CD8-positive, alpha-beta memory T cell (primary cell): ENCODE results near the gene MAP3K4. TPM values are rescaled to one million over a fixed set of nuclear protein-coding genes. Genes with fewer than 3 reads are reported as not detected.
"Not testable (repeated sequence)": the region's sequence is repeated elsewhere in the genome, so short reads cannot be mapped to it uniquely, and the experiment has no call there.

Experiments used
- CTCF ChIA-PET: fragments of 350-600 bp; sonication (Branson Sonifier 250); formaldehyde crosslinking; loops from one replicate; lab custom pipeline; 2021; ENCODE audit warnings: antibody characterized with exemption; lab: Charles Lee
- POLR2A ChIA-PET: fragments of 350-600 bp; sonication (Branson Sonifier 250); formaldehyde crosslinking; loops from one replicate; lab custom pipeline; 2021; ENCODE audit warnings: antibody characterized with exemption; lab: Charles Lee
- DNase-seq, 5 donors: peaks; one replicate each; pipeline versions ENCODE4 v3.0.0 to v3.0.0-alpha.2; 2020 to 2022; ENCODE audit warnings: mixed read lengths in 1 of 5
- H3K27ac ChIP-seq: one replicate; pipeline ENCODE4 v1.7.0; 2013; ENCODE audit warnings: low read depth, mild to moderate bottlenecking, low read length, moderate library complexity
- H3K27me3 ChIP-seq: 2 replicates; pipeline ENCODE4 v1.7.0; 2013; ENCODE audit warnings: low read length, mild to moderate bottlenecking; ENCODE audit not compliant: insufficient read depth, poor library complexity, severe bottlenecking
- H3K36me3 ChIP-seq: 2 replicates; pipeline ENCODE4 v1.7.0; 2013; ENCODE audit warnings: mild to moderate bottlenecking, low read length, moderate library complexity; ENCODE audit not compliant: insufficient read depth
- H3K4me1 ChIP-seq: 2 replicates; pipeline ENCODE4 v1.7.0; 2013; ENCODE audit warnings: mild to moderate bottlenecking, low read length, moderate library complexity; ENCODE audit not compliant: insufficient read depth
- H3K4me3 ChIP-seq: 2 replicates; pipeline ENCODE4 v1.7.0; 2013; ENCODE audit warnings: mild to moderate bottlenecking, low read length
- H3K9me3 ChIP-seq: 2 replicates; pipeline ENCODE4 v1.7.0; 2013; ENCODE audit warnings: mild to moderate bottlenecking, low read length
- H3K27ac Mint-ChIP-seq, 8 donors: one replicate each; pipeline ENCODE4 v1.8.0; 2020 to 2021; ENCODE audit warnings: mixed read lengths in 8 of 8, mild to moderate bottlenecking in 6 of 8, inconsistent platforms in 3 of 8, moderate library complexity in 3 of 8
- H3K27me3 Mint-ChIP-seq, 2 donors: one replicate each; pipeline ENCODE4 v1.8.0; 2020 to 2021; ENCODE audit warnings: mixed read lengths in 2 of 2, mild to moderate bottlenecking in 1 of 2, moderate library complexity in 1 of 2
- H3K36me3 Mint-ChIP-seq, 3 donors: one replicate each; pipeline ENCODE4 v1.8.0; 2020 to 2021; ENCODE audit warnings: mixed read lengths in 3 of 3, inconsistent platforms in 1 of 3, mild to moderate bottlenecking in 1 of 3
- H3K4me1 Mint-ChIP-seq, 3 donors: one replicate each; pipeline ENCODE4 v1.8.0; 2020 to 2021; ENCODE audit warnings: mixed read lengths in 3 of 3, inconsistent platforms in 1 of 3, mild to moderate bottlenecking in 1 of 3
- H3K4me3 Mint-ChIP-seq, 7 donors: one replicate each; pipeline ENCODE4 v1.8.0; 2020 to 2021; ENCODE audit warnings: mixed read lengths in 7 of 7, mild to moderate bottlenecking in 6 of 7, moderate library complexity in 4 of 7, inconsistent platforms in 2 of 7
- H3K9me3 Mint-ChIP-seq, 5 donors: one replicate each; pipeline ENCODE4 v1.8.0; 2020 to 2022; ENCODE audit warnings: mixed read lengths in 5 of 5, mild to moderate bottlenecking in 3 of 5, moderate library complexity in 2 of 5, inconsistent platforms in 1 of 5
- polyA plus RNA-seq: library from polyadenylated mRNA; unstranded; fragments of 300-500 nt; fragmentation: Illumina TruSeq; gene quantifications from one replicate; pipeline ENCODE4 v1.2.3, GENCODE V29; 2021
- total RNA-seq, 2 experiments: library from RNA; stranded (reverse); gene quantifications; one replicate each; pipeline ENCODE4 v1.2.3, GENCODE V29; 2021

Gene MAP3K4
- total and polyA plus RNA-seq, 3 experiments from 2014 or later = 13.0 to 46.2 (median 43.5) TPM

DNA sequence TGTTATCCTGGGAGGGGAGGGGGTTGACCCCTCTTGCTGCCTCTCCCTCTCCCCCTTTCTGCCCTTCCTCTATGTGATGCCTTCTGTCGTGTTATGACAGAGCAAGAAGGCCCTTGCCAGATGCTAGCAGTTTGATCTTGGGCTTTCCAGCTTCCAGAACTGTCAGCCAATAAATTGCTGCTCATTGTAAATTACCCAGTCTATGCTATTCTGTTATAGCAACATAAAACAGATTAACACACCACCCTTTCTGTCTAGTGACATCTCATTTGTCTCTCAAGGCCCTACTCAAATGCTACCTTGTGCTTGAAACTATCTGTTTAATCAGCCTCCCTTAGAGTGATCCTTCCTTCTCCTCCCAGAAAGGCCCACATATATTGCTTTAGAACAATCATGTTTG lies 16.4 kb upstream of the MAP3K4 start:
- H3K4me3 Mint-ChIP-seq = no peak overlapping the region
- DNase-seq = no peak
- no peak overlapping the region for H3K4me3 ChIP-seq
- H3K9me3 Mint-ChIP-seq = no peaks in the 10 kb centered on the region
- H3K9me3 ChIP-seq = no peaks in the 10 kb centered on the region
- no peaks in the 10 kb centered on the region for H3K36me3 ChIP-seq
- no peaks in the 10 kb centered on the region for H3K4me1 ChIP-seq
- ChIA-PET CTCF (no interaction called here), POLR2A (no interaction called here)
- H3K27me3 ChIP-seq = no peaks in the 10 kb centered on the region
- no peak overlapping the region for H3K27ac ChIP-seq
- H3K27me3 Mint-ChIP-seq = peaks cover 0 to 15% of the 10 kb centered on the region in 2 donors
- H3K36me3 Mint-ChIP-seq = no peaks in the 10 kb centered on the region
- H3K4me1 Mint-ChIP-seq = no peaks in the 10 kb centered on the region
- H3K27ac Mint-ChIP-seq = peak overlapping the region in 1 of 8 donors; percentile 13

DNA sequence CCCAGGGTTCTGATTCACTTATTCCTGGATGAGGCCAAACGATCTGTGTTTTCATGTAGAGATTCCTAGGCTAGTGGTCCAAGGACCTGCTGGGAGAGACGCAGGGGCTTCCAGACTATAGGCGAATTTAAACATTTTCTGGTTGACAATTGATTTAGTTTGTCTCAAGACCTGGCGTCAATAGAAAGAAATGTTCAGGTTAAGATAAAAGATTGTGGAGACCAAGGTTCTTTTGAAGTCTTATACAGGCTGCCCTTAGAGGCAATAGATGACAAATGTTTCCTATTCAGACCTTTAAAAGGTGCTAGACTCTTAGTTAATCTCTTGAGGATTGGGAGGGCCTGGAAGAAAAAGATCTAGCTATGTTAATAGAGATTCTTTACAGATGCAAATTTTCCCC lies 15.6 kb upstream of the MAP3K4 start:
- H3K27me3 ChIP-seq, H3K27ac Mint-ChIP-seq, H3K36me3 Mint-ChIP-seq, H3K36me3 ChIP-seq, DNase-seq, H3K9me3 Mint-ChIP-seq, H3K4me1 Mint-ChIP-seq, H3K27ac ChIP-seq, H3K4me3 Mint-ChIP-seq, H3K4me1 ChIP-seq, H3K27me3 Mint-ChIP-seq, CTCF ChIA-PET, POLR2A ChIA-PET, H3K4me3 ChIP-seq, H3K9me3 ChIP-seq: not testable (repeated sequence)

DNA sequence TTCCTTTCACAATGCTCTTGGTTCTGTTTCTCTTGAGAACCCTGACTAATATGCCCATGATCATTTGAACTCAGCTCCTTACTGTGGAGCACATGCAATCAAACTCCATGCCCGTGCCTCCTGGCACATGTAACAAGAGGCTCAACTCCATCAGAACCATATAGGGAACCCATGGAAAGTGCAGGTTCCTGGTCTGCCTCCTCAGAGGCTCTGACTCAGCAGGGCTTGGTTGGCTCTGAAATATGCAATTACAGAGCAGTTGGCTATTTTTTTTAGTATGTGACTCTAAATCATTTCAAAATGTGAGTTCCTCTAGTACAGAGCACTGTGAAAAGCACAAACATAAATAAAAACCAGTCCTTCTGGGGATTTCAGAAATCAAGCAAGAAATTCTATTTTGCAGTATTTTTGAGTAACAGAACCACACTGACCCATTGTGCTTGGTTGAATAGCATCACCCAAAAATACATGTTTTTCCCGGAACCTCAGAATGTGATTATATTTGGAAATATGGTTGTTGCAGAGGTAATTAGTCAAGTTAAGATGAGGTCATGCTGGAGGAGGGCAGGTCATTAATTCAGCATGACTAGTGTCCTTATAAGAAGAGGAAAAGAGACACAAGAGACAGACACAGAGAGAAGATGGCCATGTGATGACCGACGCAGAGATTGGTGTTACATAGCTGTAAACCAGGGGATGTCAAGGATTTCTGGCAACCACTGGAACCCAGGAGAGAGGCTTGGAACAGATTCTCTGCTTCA lies 13.2 kb upstream of the MAP3K4 start:
- H3K36me3 Mint-ChIP-seq = peaks cover 0 to 5% (median 0%) of the 10 kb centered on the region in 3 donors
- no peak for DNase-seq
- H3K27me3 Mint-ChIP-seq = peaks cover 1 to 5% of the 10 kb centered on the region in 2 donors
- H3K4me3 Mint-ChIP-seq = no peak overlapping the region
- no peaks in the 10 kb centered on the region for H3K36me3 ChIP-seq
- ChIA-PET POLR2A (no interaction called here), CTCF (interaction anchor here (1.4 kb wide), 1 partner anchor 14 kb away, joined by 3 read pairs; no protein-coding TSS in a partner anchor)
- no peaks in the 10 kb centered on the region for H3K4me1 Mint-ChIP-seq
- no peaks in the 10 kb centered on the region for H3K27me3 ChIP-seq
- H3K4me1 ChIP-seq = no peaks in the 10 kb centered on the region
- H3K9me3 ChIP-seq = no peaks in the 10 kb centered on the region
- peak overlapping the region in 1 of 8 donors; percentile 4 for H3K27ac Mint-ChIP-seq
- no peak overlapping the region for H3K4me3 ChIP-seq
- H3K9me3 Mint-ChIP-seq = peaks cover 0 to 9% (median 6%) of the 10 kb centered on the region in 5 donors
- H3K27ac ChIP-seq = no peak overlapping the region

DNA sequence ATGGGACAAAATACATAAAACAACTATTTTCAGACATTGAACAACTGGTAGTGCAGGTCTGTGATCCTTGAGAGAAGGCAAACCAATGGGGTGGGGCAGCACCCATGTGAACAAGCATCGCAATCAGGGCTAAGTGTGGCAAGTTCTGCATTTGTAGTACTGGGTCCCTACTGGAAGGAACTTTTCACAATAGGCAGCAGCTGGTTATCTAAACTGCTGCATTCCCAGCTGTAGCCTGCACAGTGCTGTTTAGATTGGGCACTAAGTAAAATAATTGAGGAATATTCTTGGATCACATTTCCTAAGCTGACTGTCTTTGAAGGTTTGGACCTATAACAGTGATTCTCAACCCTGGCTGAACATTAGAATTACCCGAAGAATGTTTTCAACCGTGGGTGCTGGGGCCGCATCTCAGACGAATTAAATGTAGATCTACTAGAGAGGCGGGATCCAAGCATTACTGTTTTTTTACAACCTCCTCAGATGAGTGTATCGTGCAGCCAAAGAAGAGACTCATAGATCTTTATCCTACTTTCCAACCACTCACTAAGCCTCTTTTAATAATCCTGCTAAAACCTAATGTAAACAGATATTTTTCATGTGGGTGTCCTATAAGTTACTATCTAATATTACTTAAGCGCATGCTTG lies 12.4 kb upstream of the MAP3K4 start:
- no peak overlapping the region for H3K4me3 Mint-ChIP-seq
- H3K36me3 Mint-ChIP-seq = peaks cover 0 to 9% (median 3%) of the 10 kb centered on the region in 3 donors

DNA sequence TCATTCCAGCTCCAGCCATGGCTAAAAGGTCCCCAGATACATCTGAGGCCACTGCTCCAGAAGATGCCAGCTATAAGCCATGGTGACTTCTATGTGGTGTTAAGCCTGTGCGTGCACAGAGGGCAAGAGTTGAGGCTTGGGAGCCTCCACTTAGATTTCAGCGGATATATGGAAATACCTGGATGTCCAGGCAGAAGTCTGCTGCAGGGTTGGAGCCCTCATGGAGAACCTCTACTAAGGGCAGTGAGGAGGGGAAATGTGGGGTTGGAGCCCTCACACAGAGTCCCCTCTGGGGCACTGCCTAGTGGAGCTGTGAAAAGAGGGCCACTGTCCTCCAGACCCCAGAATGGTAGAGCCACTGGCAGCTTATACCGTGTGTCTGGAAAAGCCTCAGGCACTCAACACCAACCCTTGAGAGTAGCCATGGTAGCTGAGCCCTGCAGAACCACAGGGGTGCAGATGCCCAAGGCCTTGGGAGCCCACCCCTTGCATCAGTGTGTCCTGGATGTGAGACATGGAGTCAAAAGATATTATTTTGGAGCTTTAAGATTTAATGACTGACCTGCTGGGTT lies 8.1 kb upstream of the MAP3K4 start:
- H3K9me3 ChIP-seq, H3K4me1 ChIP-seq, DNase-seq, H3K36me3 ChIP-seq, H3K4me1 Mint-ChIP-seq, H3K27ac ChIP-seq, H3K4me3 Mint-ChIP-seq, H3K27me3 ChIP-seq, CTCF ChIA-PET, H3K27ac Mint-ChIP-seq, H3K4me3 ChIP-seq, POLR2A ChIA-PET: not testable (repeated sequence)
- peaks cover 0 to 20% (median 3%) of the 10 kb centered on the region in 3 donors for H3K36me3 Mint-ChIP-seq
- peaks cover 7 to 22% (median 19%) of the 10 kb centered on the region in 5 donors for H3K9me3 Mint-ChIP-seq
- peaks cover 4 to 18% of the 10 kb centered on the region in 2 donors for H3K27me3 Mint-ChIP-seq

More for the DNA sequence above, 12.4 kb upstream of the MAP3K4 start:
- Mint-ChIP-seq H3K27ac (peak overlapping the region in 1 of 8 donors; percentile 4), H3K4me1 (no peaks in the 10 kb centered on the region), H3K27me3 (peaks cover 1 to 10% of the 10 kb centered on the region in 2 donors), H3K9me3 (peaks cover 4 to 17% (median 13%) of the 10 kb centered on the region in 5 donors)
- Histone ChIP-seq H3K4me3 (no peak overlapping the region), H3K9me3 (no peaks in the 10 kb centered on the region), H3K4me1 (no peaks in the 10 kb centered on the region), H3K27me3 (no peaks in the 10 kb centered on the region), H3K36me3 (no peaks in the 10 kb centered on the region), H3K27ac (no peak overlapping the region)
- DNase-seq = no peak
- CTCF ChIA-PET = interaction anchor here (1.4 kb wide), 1 partner anchor 15 kb away, joined by 3 read pairs; no protein-coding TSS in a partner anchor
- POLR2A ChIA-PET = no interaction called here

DNA sequence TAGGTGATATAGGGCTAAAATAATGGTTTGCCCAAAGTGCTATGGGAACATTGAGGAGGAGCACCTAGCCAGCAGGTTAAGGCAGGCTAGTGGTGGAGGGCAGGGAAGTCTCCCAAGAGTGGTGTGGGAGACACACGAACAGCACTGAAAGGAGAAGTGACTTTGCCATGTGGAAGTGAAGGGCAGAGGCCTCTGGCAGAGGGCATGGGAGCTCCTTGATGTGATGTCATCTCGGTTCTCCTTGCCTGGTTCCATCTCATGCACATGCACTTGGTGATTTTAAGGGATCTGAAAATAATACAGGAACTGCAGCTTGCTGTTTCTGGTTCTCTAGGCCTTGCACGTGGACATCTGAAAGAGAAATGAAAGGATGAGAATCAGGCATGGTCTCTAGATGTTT lies 4.7 kb upstream of the MAP3K4 start:
- ChIA-PET POLR2A (no interaction called here), CTCF (no interaction called here)
- no peak overlapping the region for H3K4me3 ChIP-seq
- no peaks in the 10 kb centered on the region for H3K9me3 ChIP-seq
- no peak overlapping the region for H3K4me3 Mint-ChIP-seq
- peaks cover 7 to 22% (median 19%) of the 10 kb centered on the region in 5 donors for H3K9me3 Mint-ChIP-seq
- H3K27ac ChIP-seq = no peak overlapping the region
- H3K27me3 Mint-ChIP-seq = peaks cover 6 to 15% of the 10 kb centered on the region in 2 donors
- peaks cover 2 to 9% (median 4%) of the 10 kb centered on the region in 3 donors for H3K4me1 Mint-ChIP-seq
- H3K4me1 ChIP-seq = peaks cover 4% of the 10 kb centered on the region
- H3K27ac Mint-ChIP-seq = no peak overlapping the region
- H3K27me3 ChIP-seq = no peaks in the 10 kb centered on the region
- DNase-seq = no peak
- peaks cover 3 to 20% (median 3%) of the 10 kb centered on the region in 3 donors for H3K36me3 Mint-ChIP-seq
- no peaks in the 10 kb centered on the region for H3K36me3 ChIP-seq

DNA sequence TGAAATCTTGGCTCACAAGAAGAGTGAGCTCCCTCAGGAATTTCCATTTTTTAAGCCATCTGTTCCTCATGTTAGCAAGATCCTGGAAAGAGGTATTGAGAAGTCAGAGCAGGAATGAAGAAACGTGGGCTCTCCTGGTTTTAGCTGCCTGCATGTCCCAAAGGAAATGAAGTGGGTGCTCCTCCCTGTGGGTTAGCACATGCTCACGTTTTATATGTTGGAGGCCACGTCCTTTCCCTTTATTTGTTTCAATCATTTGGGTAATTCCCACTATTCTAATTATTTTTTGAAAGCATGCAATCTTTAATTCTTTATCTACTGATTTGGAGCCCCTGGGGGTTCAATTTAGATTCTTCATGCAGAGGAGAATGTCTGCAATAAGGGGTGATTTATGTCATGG lies 4.3 kb upstream of the MAP3K4 start:
- H3K4me1 Mint-ChIP-seq = peaks cover 2 to 10% (median 5%) of the 10 kb centered on the region in 3 donors
- DNase-seq = no peak
- Histone ChIP-seq H3K27me3 (no peaks in the 10 kb centered on the region), H3K9me3 (no peaks in the 10 kb centered on the region), H3K4me3 (no peak overlapping the region), H3K27ac (no peak overlapping the region), H3K4me1 (peaks cover 4% of the 10 kb centered on the region), H3K36me3 (no peaks in the 10 kb centered on the region)
- ChIA-PET POLR2A (no interaction called here), CTCF (no interaction called here)
- H3K4me3 Mint-ChIP-seq = no peak overlapping the region
- H3K36me3 Mint-ChIP-seq = peaks cover 3 to 20% (median 4%) of the 10 kb centered on the region in 3 donors
- H3K27ac Mint-ChIP-seq = peak overlapping the region in 1 of 8 donors; percentile 0
- peaks cover 7 to 21% (median 19%) of the 10 kb centered on the region in 5 donors for H3K9me3 Mint-ChIP-seq
- peaks cover 6 to 12% of the 10 kb centered on the region in 2 donors for H3K27me3 Mint-ChIP-seq
